ENCODE data around the gene ADAMTS16.

DNA sequence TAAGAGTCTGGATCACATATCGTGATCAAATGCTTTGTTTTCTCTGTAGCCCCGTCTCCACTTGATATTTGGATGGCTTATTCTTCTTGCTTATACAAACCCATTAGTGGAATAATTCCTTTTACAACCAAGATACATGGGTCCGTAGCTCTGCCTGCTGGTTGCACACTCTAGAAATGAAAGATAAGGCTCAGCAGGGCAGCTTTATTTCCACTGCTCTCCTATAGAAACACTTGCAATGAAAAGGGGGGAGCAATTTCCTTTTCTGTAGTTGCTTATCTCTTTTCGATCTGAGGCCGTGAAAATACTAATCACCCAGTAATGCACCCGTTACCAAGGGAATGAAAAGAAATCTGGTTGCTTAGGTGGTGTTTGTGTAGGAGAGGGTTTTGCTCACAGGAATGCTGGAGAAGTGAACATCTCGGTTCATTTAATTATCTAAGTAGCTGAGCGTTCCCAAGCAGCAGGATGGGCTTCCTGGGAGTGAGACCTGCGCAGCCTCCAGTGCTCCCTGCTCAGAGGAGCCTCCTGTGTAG is 131.7 kb downstream of the ADAMTS16 start:
- TF ChIP-seq, protein P1, sequence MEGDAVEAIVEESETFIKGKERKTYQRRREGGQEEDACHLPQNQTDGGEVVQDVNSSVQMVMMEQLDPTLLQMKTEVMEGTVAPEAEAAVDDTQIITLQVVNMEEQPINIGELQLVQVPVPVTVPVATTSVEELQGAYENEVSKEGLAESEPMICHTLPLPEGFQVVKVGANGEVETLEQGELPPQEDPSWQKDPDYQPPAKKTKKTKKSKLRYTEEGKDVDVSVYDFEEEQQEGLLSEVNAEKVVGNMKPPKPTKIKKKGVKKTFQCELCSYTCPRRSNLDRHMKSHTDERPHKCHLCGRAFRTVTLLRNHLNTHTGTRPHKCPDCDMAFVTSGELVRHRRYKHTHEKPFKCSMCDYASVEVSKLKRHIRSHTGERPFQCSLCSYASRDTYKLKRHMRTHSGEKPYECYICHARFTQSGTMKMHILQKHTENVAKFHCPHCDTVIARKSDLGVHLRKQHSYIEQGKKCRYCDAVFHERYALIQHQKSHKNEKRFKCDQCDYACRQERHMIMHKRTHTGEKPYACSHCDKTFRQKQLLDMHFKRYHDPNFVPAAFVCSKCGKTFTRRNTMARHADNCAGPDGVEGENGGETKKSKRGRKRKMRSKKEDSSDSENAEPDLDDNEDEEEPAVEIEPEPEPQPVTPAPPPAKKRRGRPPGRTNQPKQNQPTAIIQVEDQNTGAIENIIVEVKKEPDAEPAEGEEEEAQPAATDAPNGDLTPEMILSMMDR (IDR thresholded peaks at IDR 0.05; ENCODE audit: low read length) = no peak
- TF ChIP-seq EZH2 (optimal IDR thresholded peaks at IDR 0.05; ENCODE audit: low read depth, low read length) = no peak

Data from MM.1S (cell line).